AG09319 (cell line): Measurements from ENCODE around the gene KCNE4.

Experiments
- DNase-seq: peaks from one replicate; pipeline ENCODE4 v3.0.0-alpha.2; 2010; ENCODE audit warnings: low read depth; ENCODE audit errors: extremely low read depth
- TF ChIP-seq, protein P1 (sequence below): IDR thresholded peaks from 2 replicates; pipeline ENCODE4 v1.5.1; 2011; ENCODE audit warnings: low read depth, mild to moderate bottlenecking, inconsistent platforms, low read length, moderate library complexity

KCNE4 gene

DNA sequence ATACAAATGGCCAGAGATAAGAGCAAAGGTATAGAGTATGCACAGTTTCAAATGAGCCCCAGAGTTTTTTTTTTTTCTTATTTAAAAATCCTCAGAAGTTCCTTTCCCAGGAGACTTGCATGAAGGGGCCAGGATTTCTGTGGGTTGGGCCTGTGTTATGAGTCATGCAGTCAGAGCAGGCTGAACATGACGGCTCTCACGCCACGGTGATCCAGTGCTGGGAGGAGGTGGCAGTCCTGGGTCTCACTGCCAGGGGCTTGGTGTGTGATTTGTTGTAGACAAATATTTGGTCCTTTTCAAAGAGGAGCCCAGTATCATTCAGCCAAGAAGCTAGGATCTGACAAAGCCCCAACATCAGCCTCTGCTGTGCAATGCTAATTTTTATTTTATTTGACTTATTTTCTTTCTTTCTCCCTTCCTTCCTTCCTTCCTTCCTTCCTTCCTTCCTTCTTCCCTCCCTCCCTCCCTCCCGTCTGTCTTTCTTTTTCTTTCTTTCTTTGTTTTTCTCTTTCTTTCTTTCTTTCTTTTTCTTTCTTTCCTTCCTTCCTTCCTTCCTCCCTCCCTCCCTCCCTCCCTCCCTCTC, 10.4 kb upstream of the KCNE4 start:
- peak; percentile 93 for DNase-seq

DNA sequence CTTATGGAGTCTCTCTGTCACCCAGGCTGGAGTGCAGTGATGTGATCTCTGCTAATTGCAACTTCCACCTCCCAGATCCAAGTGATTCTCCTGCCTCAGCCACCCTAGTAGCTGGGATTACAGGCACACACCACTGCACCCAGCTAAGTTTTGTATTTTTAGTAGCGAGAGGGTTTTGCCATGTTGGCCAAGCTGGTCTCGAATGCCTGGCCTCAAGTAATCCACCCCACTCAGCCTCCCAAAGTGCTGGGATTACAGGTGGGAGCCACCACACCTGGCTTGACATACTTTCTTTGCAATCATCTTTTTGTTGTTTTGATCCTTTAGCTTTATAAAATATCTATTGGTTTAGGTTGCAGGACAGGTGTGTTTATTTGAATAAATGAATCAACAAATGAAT, 9.7 kb upstream of the KCNE4 start:
- DNase-seq, result no peak
- TF ChIP-seq, protein P1, sequence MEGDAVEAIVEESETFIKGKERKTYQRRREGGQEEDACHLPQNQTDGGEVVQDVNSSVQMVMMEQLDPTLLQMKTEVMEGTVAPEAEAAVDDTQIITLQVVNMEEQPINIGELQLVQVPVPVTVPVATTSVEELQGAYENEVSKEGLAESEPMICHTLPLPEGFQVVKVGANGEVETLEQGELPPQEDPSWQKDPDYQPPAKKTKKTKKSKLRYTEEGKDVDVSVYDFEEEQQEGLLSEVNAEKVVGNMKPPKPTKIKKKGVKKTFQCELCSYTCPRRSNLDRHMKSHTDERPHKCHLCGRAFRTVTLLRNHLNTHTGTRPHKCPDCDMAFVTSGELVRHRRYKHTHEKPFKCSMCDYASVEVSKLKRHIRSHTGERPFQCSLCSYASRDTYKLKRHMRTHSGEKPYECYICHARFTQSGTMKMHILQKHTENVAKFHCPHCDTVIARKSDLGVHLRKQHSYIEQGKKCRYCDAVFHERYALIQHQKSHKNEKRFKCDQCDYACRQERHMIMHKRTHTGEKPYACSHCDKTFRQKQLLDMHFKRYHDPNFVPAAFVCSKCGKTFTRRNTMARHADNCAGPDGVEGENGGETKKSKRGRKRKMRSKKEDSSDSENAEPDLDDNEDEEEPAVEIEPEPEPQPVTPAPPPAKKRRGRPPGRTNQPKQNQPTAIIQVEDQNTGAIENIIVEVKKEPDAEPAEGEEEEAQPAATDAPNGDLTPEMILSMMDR, result no peak

More for the DNA sequence above, 10.4 kb upstream of the KCNE4 start:
- TF ChIP-seq, protein P1, result no peak

DNA sequence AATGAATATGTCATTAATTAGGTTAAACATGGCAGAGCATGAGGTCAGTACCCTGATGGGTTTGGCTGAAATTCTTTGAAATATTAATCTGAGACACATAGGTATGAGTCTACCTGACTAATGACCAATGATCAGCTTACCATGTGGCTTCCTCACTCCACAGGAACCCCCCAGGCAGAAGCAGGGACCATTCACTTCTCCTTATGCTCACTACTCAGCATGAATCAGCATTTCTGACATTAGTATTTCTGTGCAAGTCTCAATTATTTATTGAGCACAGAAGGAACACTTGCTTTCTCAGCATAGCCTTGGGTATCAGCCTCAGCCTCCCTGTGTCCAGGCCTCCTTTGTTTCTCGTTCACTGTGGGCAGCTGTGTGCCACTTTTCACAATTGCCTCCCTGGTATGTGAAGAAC, 9.3 kb upstream of the KCNE4 start:
- TF ChIP-seq, protein P1, result no peak
- no peak for DNase-seq

DNA sequence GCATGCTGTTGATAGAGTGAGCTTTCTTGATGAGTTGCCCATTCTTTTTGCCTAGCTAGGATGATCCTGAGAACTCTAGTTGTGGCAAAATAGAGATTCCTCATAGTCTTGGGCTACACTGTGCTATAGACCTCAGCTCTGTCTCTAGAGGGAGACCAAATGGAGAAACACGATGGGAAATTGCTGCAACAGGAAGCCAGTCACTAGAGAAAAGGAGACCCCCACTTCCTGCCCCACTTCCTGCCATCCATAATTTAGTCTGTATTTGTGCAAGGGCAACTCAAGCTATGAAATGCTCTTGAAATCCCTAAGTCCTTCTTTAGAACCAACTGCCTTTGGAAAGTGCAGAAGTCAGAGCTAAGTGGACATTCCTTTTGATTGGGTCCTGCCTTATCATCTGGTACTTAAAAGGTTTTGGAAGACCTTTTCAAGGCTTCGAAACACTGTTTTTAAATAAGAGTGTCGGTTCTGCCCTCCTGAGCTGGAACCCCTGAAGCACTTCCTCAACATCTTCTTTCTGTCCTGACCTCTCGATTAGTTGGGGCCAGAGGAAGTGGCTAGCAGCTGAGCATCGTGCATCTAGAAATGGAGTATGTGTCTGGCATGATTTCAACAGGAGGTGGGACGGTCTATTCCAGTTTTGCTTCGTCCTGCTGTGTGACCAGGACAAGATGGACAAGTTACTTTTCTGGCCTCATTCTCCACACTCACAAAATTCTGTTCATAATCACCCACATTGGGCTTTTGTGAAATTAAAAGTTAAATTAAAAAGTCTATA, 8.6 kb upstream of the KCNE4 start:
- TF ChIP-seq, protein P1, result no peak
- DNase-seq, result no peak

- DNase-seq, result no peak
- TF ChIP-seq, protein P1, result no peak
Measured at GRCh38 chr2:223044092-223044836, 7.7 kb upstream of the KCNE4 start.

GRCh38 chr2:223044916-223045700, 6.9 kb upstream of the KCNE4 start:
- no peak for DNase-seq
- TF ChIP-seq, protein P1, result no peak
